GM23338 (cell line): ENCODE data around the gene TMEM207.

Source experiments
- CREB1 ChIP-seq: fragments of 250-450 bp; sonication (Bioruptor Pico); IDR thresholded peaks from 2 replicates; pipeline ENCODE4 v1.5.0; 2020; ENCODE audit warnings: low read depth, mild to moderate bottlenecking, moderate library complexity
- EZH2 ChIP-seq: fragments of 200-600 bp; sonication (generic); IDR thresholded peaks from one replicate; pipeline ENCODE4 v1.8.0; 2017; ENCODE audit warnings: antibody characterized with exemption, mild to moderate bottlenecking, low read depth; ENCODE audit not compliant: unreplicated experiment
- POLR2AphosphoS5 ChIP-seq: IDR thresholded peaks from 2 replicates; pipeline ENCODE4 v1.6.1; 2016; ENCODE audit warnings: antibody characterized with exemption, low read depth
- TF ChIP-seq, protein P1 (sequence below): IDR thresholded peaks from 2 replicates; pipeline ENCODE4 v1.6.1; 2016; ENCODE audit warnings: antibody characterized with exemption
- TF ChIP-seq, protein P2 (sequence below), 2 experiments: fragments of 200-600 bp in 1 of 2; sonication (generic) in 1 of 2; conservative IDR thresholded peaks; 2 replicates each; pipeline versions ENCODE4 v1.5.1 to v1.6.1; 2016 to 2017; ENCODE audit warnings: antibody characterized with exemption in 2 of 2, low read depth in 2 of 2, mild to moderate bottlenecking in 2 of 2, moderate library complexity in 1 of 2

DNA sequence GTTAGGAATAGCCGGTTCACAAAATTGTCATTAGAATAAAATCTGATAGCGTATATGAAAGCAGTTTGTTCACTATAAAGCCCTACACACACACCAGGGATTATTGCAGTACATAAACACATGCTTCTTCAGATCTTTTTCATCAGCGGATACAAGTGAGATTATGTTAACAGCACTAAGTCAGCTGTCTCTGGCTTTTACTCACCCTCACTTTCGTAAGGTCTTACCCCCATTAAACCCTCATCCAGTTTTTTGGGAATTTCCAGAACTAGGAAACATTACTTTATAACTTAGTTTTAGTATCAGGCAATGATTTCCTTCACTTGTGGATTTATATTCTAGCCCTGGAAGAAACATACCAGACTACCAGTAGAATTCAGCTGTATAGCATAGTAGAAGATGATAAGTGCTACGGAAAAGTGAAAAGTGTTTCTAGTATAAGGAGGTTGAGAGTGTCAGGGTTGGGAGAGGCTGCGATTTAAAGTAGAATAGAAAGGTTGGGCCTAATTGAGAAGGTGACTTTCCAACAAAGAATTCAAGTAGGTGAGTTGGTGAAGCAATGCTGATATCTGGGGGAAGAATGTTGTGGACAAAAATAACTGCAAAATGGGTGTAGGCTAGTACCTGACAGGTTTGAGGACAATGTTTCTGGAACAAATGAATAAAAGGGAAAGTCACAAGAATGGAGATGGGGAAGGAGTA lies 22.7 kb downstream of the TMEM207 start:
- TF ChIP-seq POLR2AphosphoS5 (no peak), CREB1 (CRISPR knock-in tag) (no peak), EZH2 (no peak)
- TF ChIP-seq, protein P1, sequence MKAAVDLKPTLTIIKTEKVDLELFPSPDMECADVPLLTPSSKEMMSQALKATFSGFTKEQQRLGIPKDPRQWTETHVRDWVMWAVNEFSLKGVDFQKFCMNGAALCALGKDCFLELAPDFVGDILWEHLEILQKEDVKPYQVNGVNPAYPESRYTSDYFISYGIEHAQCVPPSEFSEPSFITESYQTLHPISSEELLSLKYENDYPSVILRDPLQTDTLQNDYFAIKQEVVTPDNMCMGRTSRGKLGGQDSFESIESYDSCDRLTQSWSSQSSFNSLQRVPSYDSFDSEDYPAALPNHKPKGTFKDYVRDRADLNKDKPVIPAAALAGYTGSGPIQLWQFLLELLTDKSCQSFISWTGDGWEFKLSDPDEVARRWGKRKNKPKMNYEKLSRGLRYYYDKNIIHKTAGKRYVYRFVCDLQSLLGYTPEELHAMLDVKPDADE = no peak
- TF ChIP-seq, protein P2, sequence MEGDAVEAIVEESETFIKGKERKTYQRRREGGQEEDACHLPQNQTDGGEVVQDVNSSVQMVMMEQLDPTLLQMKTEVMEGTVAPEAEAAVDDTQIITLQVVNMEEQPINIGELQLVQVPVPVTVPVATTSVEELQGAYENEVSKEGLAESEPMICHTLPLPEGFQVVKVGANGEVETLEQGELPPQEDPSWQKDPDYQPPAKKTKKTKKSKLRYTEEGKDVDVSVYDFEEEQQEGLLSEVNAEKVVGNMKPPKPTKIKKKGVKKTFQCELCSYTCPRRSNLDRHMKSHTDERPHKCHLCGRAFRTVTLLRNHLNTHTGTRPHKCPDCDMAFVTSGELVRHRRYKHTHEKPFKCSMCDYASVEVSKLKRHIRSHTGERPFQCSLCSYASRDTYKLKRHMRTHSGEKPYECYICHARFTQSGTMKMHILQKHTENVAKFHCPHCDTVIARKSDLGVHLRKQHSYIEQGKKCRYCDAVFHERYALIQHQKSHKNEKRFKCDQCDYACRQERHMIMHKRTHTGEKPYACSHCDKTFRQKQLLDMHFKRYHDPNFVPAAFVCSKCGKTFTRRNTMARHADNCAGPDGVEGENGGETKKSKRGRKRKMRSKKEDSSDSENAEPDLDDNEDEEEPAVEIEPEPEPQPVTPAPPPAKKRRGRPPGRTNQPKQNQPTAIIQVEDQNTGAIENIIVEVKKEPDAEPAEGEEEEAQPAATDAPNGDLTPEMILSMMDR (conservative IDR thresholded peaks at IDR 0.05; ENCODE audit: low read depth in 2 of 2) = no peak
